SK-N-SH (cell line): ENCODE data around the gene PSMD1.

Experiments used
- MXI1 ChIP-seq: IDR thresholded peaks from 2 replicates; pipeline ENCODE4 v1.6.1; 2012; ENCODE audit warnings: mild to moderate bottlenecking, low read depth, low read length, improper control_type of control experiment
- NFIC ChIP-seq: IDR thresholded peaks from 2 replicates; pipeline ENCODE4 v1.4.0; 2012; ENCODE audit warnings: borderline replicate concordance
- TAF1 ChIP-seq: IDR thresholded peaks from 2 replicates; pipeline ENCODE4 v1.6.1; 2012; ENCODE audit warnings: low read depth, mild to moderate bottlenecking, low read length, moderate library complexity, borderline replicate concordance
- TF ChIP-seq, protein P1 (sequence below): fragments of 200-600 bp; sonication (generic); IDR thresholded peaks from 2 replicates; pipeline ENCODE4 v1.6.1; 2017; ENCODE audit warnings: antibody characterized with exemption, mild to moderate bottlenecking, moderate library complexity
- TF ChIP-seq, protein P2 (sequence below): IDR thresholded peaks from 2 replicates; pipeline ENCODE4 v1.6.1; 2012; ENCODE audit warnings: mild to moderate bottlenecking, low read depth, low read length, moderate library complexity

DNA sequence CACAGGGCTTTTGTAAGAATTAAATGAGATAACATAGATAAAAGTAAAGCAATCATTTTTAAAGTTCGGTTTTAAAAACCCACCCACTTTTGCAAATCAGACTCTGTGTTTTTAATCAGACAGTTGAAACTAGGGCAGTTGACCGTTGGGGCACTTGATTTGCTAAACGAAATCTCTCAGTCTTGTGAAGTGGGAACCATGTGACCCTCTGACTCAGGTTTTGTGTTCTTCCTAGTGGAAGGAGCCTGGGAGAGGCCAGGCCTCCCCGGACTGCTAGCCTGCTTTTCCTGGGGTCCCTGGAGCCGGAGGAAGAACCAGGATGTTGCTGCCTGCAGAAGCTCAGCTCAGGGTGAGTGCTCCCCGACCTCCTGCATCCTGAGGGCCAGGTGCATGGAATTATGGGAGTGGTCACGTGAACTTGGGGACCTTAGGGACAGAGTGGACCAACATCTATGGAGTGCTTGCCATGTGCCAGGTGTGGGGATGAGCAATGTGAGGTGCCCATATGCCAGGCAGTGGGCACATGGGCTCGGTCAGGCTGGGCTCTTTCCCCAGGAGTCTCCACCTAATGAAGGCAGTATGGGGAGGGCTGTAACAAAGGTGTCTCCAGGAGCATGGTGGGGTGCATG lies 15.5 kb upstream of the PSMD1 start:
- TF ChIP-seq, protein P1, sequence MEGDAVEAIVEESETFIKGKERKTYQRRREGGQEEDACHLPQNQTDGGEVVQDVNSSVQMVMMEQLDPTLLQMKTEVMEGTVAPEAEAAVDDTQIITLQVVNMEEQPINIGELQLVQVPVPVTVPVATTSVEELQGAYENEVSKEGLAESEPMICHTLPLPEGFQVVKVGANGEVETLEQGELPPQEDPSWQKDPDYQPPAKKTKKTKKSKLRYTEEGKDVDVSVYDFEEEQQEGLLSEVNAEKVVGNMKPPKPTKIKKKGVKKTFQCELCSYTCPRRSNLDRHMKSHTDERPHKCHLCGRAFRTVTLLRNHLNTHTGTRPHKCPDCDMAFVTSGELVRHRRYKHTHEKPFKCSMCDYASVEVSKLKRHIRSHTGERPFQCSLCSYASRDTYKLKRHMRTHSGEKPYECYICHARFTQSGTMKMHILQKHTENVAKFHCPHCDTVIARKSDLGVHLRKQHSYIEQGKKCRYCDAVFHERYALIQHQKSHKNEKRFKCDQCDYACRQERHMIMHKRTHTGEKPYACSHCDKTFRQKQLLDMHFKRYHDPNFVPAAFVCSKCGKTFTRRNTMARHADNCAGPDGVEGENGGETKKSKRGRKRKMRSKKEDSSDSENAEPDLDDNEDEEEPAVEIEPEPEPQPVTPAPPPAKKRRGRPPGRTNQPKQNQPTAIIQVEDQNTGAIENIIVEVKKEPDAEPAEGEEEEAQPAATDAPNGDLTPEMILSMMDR, result no peak
- TF ChIP-seq TAF1 (no peak), MXI1 (no peak), NFIC (no peak)
- TF ChIP-seq, protein P2, sequence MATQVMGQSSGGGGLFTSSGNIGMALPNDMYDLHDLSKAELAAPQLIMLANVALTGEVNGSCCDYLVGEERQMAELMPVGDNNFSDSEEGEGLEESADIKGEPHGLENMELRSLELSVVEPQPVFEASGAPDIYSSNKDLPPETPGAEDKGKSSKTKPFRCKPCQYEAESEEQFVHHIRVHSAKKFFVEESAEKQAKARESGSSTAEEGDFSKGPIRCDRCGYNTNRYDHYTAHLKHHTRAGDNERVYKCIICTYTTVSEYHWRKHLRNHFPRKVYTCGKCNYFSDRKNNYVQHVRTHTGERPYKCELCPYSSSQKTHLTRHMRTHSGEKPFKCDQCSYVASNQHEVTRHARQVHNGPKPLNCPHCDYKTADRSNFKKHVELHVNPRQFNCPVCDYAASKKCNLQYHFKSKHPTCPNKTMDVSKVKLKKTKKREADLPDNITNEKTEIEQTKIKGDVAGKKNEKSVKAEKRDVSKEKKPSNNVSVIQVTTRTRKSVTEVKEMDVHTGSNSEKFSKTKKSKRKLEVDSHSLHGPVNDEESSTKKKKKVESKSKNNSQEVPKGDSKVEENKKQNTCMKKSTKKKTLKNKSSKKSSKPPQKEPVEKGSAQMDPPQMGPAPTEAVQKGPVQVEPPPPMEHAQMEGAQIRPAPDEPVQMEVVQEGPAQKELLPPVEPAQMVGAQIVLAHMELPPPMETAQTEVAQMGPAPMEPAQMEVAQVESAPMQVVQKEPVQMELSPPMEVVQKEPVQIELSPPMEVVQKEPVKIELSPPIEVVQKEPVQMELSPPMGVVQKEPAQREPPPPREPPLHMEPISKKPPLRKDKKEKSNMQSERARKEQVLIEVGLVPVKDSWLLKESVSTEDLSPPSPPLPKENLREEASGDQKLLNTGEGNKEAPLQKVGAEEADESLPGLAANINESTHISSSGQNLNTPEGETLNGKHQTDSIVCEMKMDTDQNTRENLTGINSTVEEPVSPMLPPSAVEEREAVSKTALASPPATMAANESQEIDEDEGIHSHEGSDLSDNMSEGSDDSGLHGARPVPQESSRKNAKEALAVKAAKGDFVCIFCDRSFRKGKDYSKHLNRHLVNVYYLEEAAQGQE, result no peak
